ENCODE data around the gene WHRN.

Gene WHRN

DNA sequence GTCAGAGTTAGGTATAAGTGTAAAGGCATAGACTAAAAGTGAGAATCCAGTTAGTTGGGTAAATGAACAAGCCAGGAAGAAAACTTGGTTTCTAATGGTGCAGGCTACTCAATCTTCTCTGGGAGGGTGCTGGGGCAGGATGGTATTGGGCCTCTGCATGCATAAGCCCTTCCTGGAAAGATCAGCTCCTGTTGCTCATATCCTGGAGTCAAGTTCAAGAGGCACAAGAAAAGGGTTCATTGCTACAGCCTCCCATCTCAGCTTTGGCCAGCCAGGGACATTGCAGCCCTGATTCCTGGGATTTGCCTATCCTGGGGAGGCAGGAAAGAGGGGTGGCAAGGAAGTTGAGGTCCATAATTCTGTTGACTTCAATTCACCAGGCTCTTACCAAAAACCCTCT is 41.6 kb upstream of the WHRN start:
- no peak for DNase-seq (ENCODE audit: extremely low spot score)
- TF ChIP-seq, protein P1, sequence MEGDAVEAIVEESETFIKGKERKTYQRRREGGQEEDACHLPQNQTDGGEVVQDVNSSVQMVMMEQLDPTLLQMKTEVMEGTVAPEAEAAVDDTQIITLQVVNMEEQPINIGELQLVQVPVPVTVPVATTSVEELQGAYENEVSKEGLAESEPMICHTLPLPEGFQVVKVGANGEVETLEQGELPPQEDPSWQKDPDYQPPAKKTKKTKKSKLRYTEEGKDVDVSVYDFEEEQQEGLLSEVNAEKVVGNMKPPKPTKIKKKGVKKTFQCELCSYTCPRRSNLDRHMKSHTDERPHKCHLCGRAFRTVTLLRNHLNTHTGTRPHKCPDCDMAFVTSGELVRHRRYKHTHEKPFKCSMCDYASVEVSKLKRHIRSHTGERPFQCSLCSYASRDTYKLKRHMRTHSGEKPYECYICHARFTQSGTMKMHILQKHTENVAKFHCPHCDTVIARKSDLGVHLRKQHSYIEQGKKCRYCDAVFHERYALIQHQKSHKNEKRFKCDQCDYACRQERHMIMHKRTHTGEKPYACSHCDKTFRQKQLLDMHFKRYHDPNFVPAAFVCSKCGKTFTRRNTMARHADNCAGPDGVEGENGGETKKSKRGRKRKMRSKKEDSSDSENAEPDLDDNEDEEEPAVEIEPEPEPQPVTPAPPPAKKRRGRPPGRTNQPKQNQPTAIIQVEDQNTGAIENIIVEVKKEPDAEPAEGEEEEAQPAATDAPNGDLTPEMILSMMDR (IDR thresholded peaks at IDR 0.05; ENCODE audit: control extremely low read depth, extremely low read depth, low read depth, missing control alignments), result no peak
- ChIA-PET POLR2A (interaction anchor here (0.5 kb wide), 1 partner anchor 14 kb away, joined by 4 read pairs; no protein-coding TSS in a partner anchor), CTCF (interaction anchor here (1.2 to 2.8 kb wide), 3 partner anchors 27 to 468 kb away, joined by 3 to 9 read pairs (median 5); no protein-coding TSS in a partner anchor)

DNA sequence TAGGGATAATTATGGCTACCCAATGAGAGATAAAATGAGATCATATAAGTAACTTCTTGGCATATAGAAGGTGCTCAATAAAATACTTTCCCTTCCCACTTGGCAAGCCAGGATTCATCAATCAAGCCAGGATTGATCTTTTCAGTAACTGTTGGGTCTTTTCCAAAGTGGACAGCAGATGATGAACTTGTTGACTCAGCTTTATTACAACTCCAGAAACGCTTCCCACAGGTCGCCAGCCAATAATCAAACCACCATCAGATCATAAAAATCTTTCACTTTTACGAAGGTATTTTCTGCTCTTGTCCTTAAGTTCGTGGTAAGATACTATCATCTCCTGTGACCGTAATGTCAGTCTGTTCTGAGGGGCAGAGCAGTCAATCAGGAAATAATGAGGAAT is 39.8 kb upstream of the WHRN start:
- TF ChIP-seq, protein P1 (IDR thresholded peaks at IDR 0.05; ENCODE audit: control extremely low read depth, extremely low read depth, low read depth, missing control alignments), result no peak
- ChIA-PET POLR2A (no interaction called here), CTCF (interaction anchor here (0.8 to 1.7 kb wide), 6 partner anchors 10 to 139 kb away, joined by 3 to 8 read pairs (median 3); no protein-coding TSS in a partner anchor)
- DNase-seq (ENCODE audit: extremely low spot score), result no peak

DNA sequence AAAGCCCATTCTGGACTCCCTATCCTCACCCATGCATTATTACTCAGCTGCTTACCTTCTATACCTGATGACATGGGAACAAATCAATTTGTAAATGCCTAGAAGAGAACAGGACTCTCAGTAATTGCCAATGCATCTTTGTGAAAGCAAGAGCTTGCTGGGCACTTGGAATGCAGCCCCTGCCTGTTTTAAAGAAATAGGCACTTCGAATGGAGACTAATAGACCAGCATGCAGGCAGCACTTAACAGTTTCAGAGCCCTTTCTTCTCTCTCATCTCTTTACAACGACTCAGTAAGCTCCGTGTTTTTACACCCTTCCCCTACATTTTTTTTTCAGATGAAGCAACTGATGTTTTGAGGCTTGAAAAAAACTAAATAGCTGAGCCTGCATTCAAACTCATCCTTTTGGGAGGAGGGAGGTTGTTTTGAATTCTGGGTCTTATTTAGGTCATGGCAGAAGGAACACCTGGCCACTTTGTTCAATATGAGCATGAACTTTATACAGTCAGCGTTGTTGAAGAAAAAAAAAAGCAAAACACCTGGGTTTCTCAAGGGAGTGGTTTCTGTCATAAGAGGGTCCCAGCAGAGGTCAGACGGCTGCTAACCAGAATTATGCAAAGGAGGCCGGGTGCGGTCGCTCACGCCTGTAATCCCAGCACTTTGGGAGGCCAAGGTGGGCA is 34.6 kb upstream of the WHRN start:
- DNase-seq (ENCODE audit: extremely low spot score), result no peak

DNA sequence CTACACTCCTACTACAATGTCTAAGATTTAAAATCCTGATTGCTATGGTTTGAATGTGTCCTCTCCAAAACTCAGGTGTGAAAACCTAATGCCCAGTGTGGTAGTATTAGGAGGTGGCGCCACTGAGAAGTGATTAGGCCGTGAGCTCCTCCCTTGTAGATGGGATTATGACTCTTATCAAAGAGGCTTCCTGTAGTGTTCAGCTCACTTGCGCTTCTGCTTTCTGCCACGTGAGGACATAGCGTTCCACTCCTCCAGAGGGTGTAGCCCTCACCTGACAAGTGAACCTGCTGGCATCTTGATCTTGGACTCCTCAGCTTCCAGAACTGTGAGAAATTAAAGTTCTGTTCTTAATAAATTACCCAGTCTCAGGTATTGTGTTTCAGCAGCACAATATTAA is 33.0 kb upstream of the WHRN start:
- CTCF ChIA-PET, result interaction anchor here (0.8 to 3.7 kb wide), 11 partner anchors 9 to 115 kb away, joined by 3 to 14 read pairs (median 3); no protein-coding TSS in a partner anchor
- no peak for DNase-seq (ENCODE audit: extremely low spot score)
- POLR2A ChIA-PET, result no interaction called here
- TF ChIP-seq, protein P1 (IDR thresholded peaks at IDR 0.05; ENCODE audit: control extremely low read depth, extremely low read depth, low read depth, missing control alignments), result peak; percentile 36

More for the DNA sequence above, 34.6 kb upstream of the WHRN start:
- TF ChIP-seq, protein P1 (IDR thresholded peaks at IDR 0.05; ENCODE audit: control extremely low read depth, extremely low read depth, low read depth, missing control alignments), result no peak
- ChIA-PET CTCF (interaction anchor here (0.7 to 3.7 kb wide), 6 partner anchors 12 to 114 kb away, joined by 3 to 14 read pairs (median 4); no protein-coding TSS in a partner anchor), POLR2A (no interaction called here)

DNA sequence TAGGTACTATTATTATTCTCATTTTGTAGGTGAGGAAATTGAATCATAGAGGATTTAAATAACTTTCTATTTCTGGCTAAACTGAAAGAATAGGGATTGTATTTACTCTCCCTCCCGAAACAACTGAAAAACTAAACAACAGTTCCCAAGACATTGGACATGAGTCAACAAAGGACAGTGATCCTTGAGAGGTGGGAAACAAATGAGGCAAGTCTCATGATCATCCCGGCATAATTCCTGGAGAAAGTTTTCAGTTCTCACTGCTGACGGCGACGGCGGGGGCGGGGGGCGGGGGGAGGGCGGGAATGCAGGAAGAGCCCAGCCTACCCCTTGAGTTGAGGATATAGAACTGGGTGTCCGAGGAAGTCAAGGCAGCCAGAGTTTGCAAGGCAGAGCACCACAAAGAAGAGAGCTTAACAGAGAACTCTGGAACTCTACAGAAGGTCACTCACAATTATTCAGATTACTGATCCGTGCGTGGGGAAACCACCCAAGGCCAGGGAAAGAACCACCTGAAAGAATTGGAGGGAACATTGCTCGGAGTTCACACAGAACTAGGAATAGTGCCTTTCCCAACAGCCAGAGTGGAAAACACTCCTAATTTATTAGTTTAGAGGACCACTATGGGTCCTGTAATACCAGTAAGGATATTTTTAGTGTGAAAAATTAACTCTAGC is 27.4 kb upstream of the WHRN start:
- ChIA-PET POLR2A (interaction anchor here (1.2 kb wide), 1 partner anchor 24 kb away, joined by 3 read pairs; no protein-coding TSS in a partner anchor), CTCF (interaction anchor here (1.6 kb wide), 1 partner anchor 127 kb away, joined by 3 read pairs; no protein-coding TSS in a partner anchor)
- no peak for DNase-seq (ENCODE audit: extremely low spot score)
- TF ChIP-seq, protein P1 (IDR thresholded peaks at IDR 0.05; ENCODE audit: control extremely low read depth, extremely low read depth, low read depth, missing control alignments), result no peak

DNA sequence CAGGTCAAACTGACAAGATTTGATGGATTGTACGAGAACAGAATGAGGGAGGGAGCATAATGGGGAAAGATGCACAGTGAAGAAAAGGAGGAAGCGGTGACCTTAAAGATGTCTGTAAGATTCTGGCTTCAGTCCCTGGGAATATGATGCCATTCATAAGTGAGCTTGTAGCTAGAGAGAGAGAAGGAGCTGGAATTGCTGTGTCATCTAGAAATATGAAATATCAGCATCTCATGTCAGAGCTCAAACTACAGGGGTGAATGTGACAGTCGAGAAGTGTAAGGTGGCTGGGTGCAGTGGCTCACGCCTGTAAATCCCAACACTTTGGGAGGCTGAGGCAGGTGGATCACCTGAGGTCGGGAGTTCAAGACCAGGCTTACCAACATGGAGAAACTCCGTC is 24.0 kb upstream of the WHRN start:
- ChIA-PET POLR2A (no interaction called here), CTCF (interaction anchor here (1.0 to 2.1 kb wide), 6 partner anchors 10 to 154 kb away, joined by 3 to 7 read pairs (median 4); no protein-coding TSS in a partner anchor)
- TF ChIP-seq, protein P1 (IDR thresholded peaks at IDR 0.05; ENCODE audit: control extremely low read depth, extremely low read depth, low read depth, missing control alignments), result no peak
- no peak for DNase-seq (ENCODE audit: extremely low spot score)

Measured in GM10248 (cell line).